ENCODE results near the gene BABAM2. TPM values are rescaled to one million over a fixed set of nuclear protein-coding genes. Genes with fewer than 3 reads are reported as not detected.

The BABAM2 gene
- total RNA-seq, 4 donors from 2014 or later, result 33.3 to 48.9 (median 37.9) TPM

- in situ Hi-C loops (cut with MboI; ENCODE audit: low pct_ligation_motif_present in 1 of 4, low pct_unique_long_range_greater_than_20kb in 1 of 4, low sequenced_read_pairs in 3 of 4) (no loop called here), intact Hi-C loops (cut with DNase I; ENCODE audit: low total_unique reads) (no loop called here)
- TF ChIP-seq CTCF (IDR thresholded peaks at IDR 0.05) (no peak), POLR2A (IDR thresholded peaks at IDR 0.05) (no peak), EP300 (IDR thresholded peaks at IDR 0.05; ENCODE audit: low read depth) (no peak), POLR2AphosphoS5 (IDR thresholded peaks at IDR 0.05) (no peak)
- no peak for DNase-seq
- Histone ChIP-seq H3K36me3 (no peaks in the 10 kb centered on the region), H3K27ac (no peak overlapping the region), H3K27me3 (no peaks in the 10 kb centered on the region), H3K9me3 (peaks cover 0 to 3% of the 10 kb centered on the region in 2 donors), H3K4me3 (no peak overlapping the region), H3K4me1 (peaks cover 0 to 11% (median 0%) of the 10 kb centered on the region in 4 donors)
Observed at GRCh38 chr2:28055325-28055970, 164.9 kb downstream of the BABAM2 start.

GRCh38 chr2:28058791-28059190 lies 168.3 kb downstream of the BABAM2 start:
- H3K4me1 ChIP-seq, result no peaks in the 10 kb centered on the region
- no peak for TF ChIP-seq CTCF (IDR thresholded peaks at IDR 0.05)
- H3K36me3 ChIP-seq, result no peaks in the 10 kb centered on the region
- H3K4me3 ChIP-seq, result no peak overlapping the region
- DNase-seq, result no peak
- in situ Hi-C loops (cut with MboI; ENCODE audit: low pct_ligation_motif_present in 1 of 4, low pct_unique_long_range_greater_than_20kb in 1 of 4, low sequenced_read_pairs in 3 of 4) (no loop called here), intact Hi-C loops (cut with DNase I; ENCODE audit: low total_unique reads) (no loop called here)
- H3K27me3 ChIP-seq, result no peaks in the 10 kb centered on the region
- peaks cover 0 to 3% of the 10 kb centered on the region in 2 donors for H3K9me3 ChIP-seq
- H3K27ac ChIP-seq, result no peak overlapping the region
- WGBS, 2 donors (ENCODE audit: low coverage in 1 of 2), result 95 to 97% methylated on average over 5 of the region's 5 CpGs

- in situ Hi-C loops (cut with MboI; ENCODE audit: low pct_ligation_motif_present in 1 of 4, low pct_unique_long_range_greater_than_20kb in 1 of 4, low sequenced_read_pairs in 3 of 4), result no loop called here
- TF ChIP-seq POLR2A (IDR thresholded peaks at IDR 0.05) (no peak), POLR2AphosphoS5 (IDR thresholded peaks at IDR 0.05) (no peak), EP300 (IDR thresholded peaks at IDR 0.05; ENCODE audit: low read depth) (no peak)
Observed at GRCh38 chr2:28062867-28063266, 172.3 kb downstream of the BABAM2 start.

GRCh38 chr2:28063492-28063962 lies 173.0 kb downstream of the BABAM2 start:
- no peaks in the 10 kb centered on the region for H3K27me3 ChIP-seq
- H3K4me3 ChIP-seq, result no peak overlapping the region
- in situ Hi-C loops (cut with MboI; ENCODE audit: low pct_ligation_motif_present in 1 of 4, low pct_unique_long_range_greater_than_20kb in 1 of 4, low sequenced_read_pairs in 3 of 4), result no loop called here
- TF ChIP-seq EP300 (IDR thresholded peaks at IDR 0.05; ENCODE audit: low read depth) (no peak), POLR2A (IDR thresholded peaks at IDR 0.05) (no peak), CTCF (IDR thresholded peaks at IDR 0.05) (no peak), POLR2AphosphoS5 (IDR thresholded peaks at IDR 0.05) (no peak)
- H3K27ac ChIP-seq, result no peak overlapping the region
- intact Hi-C loops (cut with DNase I; ENCODE audit: low total_unique reads), result no loop called here
- H3K9me3 ChIP-seq, result peaks cover 0 to 3% of the 10 kb centered on the region in 2 donors
- H3K4me1 ChIP-seq, result peaks cover 0 to 8% (median 0%) of the 10 kb centered on the region in 4 donors
- H3K36me3 ChIP-seq, result no peaks in the 10 kb centered on the region
- DNase-seq, result no peak

More at GRCh38 chr2:28062867-28063266, 172.3 kb downstream of the BABAM2 start:
- peaks cover 0 to 3% of the 10 kb centered on the region in 2 donors for H3K9me3 ChIP-seq
- no peak overlapping the region for H3K4me3 ChIP-seq
- peaks cover 0 to 4% (median 0%) of the 10 kb centered on the region in 4 donors for H3K4me1 ChIP-seq
- no peak overlapping the region for H3K27ac ChIP-seq
- no peaks in the 10 kb centered on the region for H3K27me3 ChIP-seq
- no peak for DNase-seq
- 82 to 84% methylated on average over 2 of the region's 2 CpGs for WGBS, 2 donors (ENCODE audit: low coverage in 1 of 2)
- H3K36me3 ChIP-seq, result no peaks in the 10 kb centered on the region
- intact Hi-C loops (cut with DNase I; ENCODE audit: low total_unique reads), result no loop called here

GRCh38 chr2:28067602-28068001 lies 177.1 kb downstream of the BABAM2 start:
- WGBS, 2 donors (ENCODE audit: low coverage in 1 of 2), result 65 to 89% methylated on average over 1 of the region's 1 CpG
- peaks cover 0 to 8% (median 0%) of the 10 kb centered on the region in 4 donors for H3K4me1 ChIP-seq
- no peak for DNase-seq
- H3K27me3 ChIP-seq, result no peaks in the 10 kb centered on the region
- in situ Hi-C loops (cut with MboI; ENCODE audit: low pct_ligation_motif_present in 1 of 4, low pct_unique_long_range_greater_than_20kb in 1 of 4, low sequenced_read_pairs in 3 of 4), result no loop called here
- no peak overlapping the region for H3K4me3 ChIP-seq
- H3K9me3 ChIP-seq, result no peaks in the 10 kb centered on the region
- intact Hi-C loops (cut with DNase I; ENCODE audit: low total_unique reads), result no loop called here
- no peaks in the 10 kb centered on the region for H3K36me3 ChIP-seq
- peak overlapping the region in 3 of 4 donors; percentile 19 to 47 (median 30) for H3K27ac ChIP-seq
- peak in 2 of 5 experiments; percentile 12 to 18 for TF ChIP-seq CTCF (IDR thresholded peaks at IDR 0.05)
- no peak for TF ChIP-seq POLR2A (IDR thresholded peaks at IDR 0.05)

All from transverse colon (tissue), 4 donors.